GM19455 (cell line): ENCODE data around the gene TEKTIP1.

Experiments
- ATAC-seq: cut with Tn5 transposase; IDR thresholded peaks from one replicate; pipeline ENCODE4 v1.9.1; 2021; ENCODE audit not compliant: unreplicated experiment

Gene TEKTIP1

DNA sequence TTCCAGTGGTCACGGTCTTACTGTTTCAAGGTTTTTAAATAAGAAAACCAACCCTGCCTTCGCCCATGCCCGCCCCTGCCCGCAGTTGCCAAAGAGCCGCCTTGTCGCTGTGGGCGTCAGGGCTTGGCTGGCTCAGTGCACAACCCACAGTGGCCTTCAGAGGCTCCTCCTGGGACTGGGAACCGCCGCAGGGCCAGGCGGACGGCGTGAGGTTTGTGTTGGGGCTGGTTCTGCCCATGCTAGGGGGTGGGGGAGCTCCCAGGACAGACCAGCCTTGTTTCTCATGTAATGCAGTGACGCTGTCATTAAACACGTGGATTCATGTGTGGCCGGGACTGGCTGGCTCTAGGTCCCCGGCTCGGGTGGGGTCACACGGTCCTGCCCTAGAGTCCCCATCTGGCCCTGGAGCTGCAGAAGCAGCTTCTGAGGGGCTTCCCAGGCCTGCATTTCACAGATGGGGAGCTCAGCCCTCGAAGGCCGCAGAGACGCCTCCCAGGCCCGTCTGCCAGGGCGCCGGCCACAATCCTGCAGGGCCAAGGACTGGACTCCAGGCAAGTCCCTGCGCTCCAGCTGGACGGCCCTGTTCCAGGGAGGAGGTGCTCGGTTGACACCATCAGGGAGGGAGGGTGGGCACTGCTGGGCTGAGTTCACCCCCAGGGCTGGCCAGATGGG, 2.4 kb upstream of the TEKTIP1 start:
- ATAC-seq = no peak

DNA sequence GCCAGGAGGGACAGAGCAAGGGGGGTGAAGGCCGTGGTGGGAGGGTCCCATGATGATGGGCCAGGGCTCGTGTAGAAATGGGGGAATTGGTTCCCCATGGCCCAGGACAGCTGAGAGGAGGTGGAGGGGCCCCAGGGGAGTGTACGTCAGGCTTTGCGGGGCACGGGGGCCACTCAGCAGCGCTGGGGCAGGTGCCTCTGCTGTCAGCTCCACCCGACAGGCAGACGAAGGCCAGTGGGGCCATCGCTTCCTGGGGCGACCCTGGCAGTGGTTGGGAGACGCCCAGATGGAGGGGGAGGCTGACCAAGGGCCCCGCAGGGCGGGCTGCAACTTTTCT, 1.9 kb upstream of the TEKTIP1 start:
- no peak for ATAC-seq

DNA sequence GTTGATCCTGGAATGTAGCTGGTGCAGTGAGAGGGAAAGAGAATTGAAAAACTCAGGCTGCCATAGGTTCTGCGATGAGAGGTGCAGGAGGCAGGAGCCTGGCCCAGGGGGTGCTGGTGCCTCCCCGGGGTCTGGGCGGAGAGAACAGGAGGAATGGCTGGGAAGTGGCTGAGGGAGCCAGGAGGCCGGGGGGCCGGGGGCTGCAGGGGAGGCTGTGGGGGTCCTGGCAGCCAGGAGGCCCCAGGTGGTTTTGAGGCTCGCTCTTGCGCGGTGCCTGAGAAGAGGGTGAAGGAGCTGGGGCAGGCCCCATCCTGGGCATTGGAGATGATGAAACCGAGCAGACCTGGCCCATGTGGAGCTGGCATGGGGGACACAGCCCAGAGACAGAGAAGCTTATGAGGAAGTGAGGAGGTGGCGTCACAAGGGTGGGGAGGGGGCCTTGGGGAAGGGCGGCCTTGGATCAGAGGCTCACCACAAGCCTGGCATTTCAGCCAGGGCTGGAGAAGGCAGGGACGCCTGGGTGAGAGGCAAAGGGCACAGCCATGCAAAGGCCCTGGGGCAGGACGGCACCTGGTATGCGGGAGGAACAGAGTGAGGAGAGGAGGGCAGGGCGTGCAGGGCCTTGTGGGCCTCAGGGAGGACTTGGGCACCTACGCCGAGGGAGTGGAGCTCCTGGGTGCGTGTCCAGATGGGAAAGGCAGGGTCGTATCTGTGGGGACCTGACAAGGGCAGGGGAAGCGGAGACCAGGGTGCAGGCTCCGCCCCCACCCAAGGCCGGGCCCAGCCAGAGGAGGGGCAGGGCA, 1.3 kb upstream of the TEKTIP1 start:
- no peak for ATAC-seq

DNA sequence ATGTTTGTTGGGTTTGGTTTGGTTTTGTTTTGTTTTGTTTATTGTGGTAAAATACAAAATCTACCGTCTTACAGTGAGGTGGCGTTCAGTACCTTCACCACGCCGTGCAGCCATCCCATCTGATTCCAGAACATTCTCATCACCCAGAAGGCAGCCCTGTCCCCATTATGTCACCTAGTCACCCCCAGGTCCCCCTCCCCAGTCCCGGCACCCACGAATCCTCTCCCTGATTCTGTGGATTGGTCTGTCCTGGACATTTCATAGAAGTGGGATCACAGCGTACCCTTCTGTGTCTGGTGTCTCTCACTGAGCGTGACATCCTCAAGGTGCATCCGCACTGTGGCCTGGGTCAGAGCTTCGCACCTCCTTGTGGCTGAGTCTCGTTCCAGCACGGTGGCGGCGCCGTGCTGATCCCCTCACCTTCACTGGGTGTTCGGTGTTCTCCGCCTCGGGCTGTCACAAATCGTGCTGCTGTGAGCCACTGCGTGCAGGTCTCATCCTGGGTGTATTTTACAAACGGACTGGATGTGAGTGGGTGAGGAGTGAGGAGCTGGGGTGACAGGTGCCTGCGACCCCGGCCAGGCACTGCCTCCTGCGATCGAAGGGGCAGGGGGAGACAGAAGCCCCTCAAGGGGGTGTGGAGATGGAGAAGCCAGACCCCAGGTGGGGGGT, 580 bp upstream of the TEKTIP1 start:
- no peak for ATAC-seq

DNA sequence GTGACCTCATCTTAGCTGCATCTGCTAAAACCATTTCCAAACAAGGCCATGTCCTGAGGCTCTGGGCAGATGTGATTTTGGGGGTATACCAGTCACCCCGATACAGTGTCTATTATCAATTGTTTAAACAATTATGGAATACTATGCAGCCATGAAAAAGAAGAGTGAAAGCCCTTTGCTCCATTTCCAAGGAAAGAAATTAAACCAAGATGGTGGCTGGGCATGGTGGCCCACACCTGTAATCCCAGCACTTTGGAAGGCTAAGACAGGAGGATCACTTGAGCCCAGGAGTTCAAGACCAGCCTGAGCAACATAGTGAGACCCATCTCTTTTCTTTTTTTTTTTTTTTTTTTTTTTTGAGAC, 763 bp downstream of the TEKTIP1 start:
- no peak for ATAC-seq

DNA sequence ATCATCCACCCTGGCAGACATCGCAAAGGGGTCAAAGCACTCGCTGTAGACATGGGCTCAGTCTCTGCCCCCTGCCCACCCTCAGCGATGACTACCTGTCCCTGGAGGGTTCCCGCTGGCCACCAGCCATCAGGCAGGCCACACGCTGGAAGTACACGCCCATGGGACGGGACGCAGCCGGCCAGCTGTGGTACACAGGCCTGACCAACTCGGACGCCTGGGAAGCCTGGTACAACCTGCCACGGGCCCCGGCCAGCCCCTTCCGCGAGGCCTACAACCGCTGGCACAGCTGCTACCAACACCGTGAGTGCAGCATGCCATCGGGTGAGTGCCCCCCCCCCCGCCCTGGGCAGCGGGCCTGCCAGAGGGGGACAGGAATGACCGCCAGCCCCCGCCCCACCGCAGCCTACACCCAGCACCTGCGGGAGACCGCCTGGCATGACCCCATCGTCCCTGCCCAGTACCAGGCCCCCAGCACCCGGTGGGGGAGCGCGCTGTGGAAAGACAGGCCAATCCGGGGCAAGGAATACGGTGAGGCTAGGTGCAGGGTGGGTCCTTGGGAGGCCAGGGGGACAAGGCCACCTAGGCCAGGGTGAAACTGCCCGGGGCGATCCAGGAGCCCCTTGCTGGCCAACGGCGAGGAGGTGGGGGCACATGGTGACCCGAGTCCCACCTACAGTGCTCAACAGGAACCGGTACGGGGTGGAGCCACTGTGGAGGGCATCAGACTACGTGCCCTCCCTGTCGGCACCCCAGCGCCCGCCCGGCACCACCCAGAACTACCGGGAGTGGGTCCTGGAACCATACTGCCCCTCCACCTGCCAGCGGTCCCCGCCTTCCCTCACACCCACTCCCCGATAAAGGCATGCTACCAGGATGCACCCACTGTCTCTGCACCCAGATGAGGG, 4.4 kb downstream of the TEKTIP1 start:
- ATAC-seq = no peak

DNA sequence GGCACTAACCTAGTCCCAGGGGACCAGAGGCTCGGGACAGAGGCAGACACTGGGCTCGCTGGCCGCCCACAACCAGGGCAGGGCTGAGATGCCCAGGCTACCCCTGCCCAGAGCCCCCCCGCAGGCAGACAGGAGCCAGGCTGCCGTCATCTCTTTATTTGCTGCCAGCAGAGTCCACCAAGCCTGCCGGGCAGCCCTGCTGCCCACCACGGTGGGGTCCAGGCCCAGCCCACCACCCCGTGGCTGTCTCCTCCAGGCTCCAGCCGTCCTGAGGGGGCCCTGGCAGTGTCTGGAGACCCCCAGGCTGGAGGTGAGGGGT, 5.0 kb downstream of the TEKTIP1 start:
- ATAC-seq = no peak

DNA sequence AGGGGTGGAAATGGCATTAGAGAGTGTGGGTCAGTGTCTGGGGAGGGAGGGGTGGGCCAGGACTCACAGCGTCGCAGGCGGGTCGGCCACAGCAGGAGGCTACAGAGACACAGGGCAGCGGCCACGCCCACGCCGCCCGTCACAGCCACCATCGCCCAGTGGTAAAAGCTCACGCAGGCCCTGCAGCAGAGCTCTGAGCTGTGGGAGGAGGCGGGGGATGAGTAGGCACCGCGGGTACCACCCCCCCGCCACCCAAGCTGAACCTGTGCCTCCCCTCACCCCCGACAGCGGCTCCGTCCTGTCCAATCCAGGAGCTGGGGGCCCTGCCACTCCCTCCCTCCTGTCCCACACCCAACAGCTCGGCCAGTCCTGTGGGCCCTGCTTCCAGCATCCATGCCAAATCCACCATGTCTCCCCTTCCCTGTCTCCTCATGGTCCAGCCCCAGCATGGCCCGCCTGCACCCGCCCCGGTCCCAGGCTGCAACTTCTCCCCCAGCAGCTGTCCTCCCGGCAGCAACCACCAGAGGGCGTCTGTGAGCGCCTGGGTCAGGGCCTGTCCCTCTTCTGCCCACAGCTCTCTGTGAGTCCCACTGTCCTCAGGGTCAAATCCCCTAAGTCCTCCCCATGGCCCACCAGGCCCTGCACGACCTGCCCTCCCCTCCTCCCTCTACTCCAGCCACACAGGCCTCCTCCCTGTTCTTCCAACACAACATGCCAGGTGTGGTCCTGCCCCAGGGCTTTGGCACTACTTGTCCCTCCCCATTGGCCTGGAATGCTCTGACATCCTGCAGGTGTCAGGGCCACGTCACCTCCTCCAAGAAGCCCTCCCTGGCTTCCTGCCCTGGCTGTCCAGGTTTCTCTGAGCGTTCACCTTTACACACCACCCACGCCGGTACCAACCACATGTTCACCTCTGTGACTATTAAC, 6.0 kb downstream of the TEKTIP1 start:
- ATAC-seq = no peak

DNA sequence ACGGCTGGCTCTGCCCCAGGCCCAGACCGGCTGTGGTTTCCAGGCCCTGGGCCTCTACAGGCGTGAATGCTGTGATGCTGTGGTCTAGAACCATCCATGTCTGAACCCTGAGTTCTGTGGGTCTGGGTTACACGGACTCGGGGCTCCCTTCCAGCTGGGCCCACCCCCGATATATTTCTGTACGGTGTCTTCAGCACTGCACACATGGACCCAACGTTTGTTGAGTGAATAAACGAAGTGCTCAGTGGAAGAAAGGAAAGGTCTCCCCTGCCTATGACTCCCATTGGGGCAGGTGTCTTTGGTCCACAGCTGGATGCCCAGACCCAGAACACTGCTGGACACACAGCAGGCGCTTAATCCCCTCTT, 6.7 kb downstream of the TEKTIP1 start:
- ATAC-seq = no peak

DNA sequence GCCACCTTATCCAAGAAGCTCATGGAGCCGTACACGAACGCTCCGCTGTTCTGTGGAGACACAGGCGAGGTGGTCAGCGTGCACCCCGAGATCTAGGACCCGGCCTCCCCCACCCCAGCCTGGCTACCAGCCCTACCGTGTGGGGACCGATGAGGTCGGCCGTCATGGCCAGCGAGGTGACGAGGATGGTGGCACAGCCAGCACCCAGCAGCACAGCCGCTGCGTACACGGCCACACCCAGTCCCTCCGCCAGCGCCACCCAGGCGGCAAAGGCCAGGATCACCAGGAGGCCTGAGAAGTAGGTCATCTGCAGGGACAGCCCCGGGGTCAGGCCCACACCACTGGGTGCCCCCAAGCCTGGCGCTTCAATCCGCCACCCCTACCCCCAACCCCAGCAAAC, 7.1 kb downstream of the TEKTIP1 start:
- no peak for ATAC-seq

DNA sequence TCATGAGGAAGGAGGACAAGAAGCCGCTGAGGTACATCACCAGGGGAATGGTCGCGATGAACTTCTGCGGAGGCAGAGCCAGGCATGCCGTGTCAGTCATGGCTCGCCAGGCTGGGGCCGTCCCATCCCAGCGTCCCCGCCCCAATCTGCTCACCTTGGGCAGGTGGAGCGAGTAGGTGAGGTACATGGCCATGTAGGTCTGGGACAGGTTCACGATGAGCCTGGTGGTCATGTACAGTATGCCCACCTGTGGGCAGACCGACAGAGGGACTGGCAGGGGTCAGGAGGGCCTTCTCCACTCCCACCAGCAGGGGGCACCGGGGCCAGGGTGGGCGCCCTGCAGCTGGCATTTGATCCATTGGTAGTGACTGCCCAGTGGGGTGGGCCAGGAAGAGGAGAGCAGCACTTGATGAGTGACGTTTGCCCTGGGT, 8.3 kb downstream of the TEKTIP1 start:
- ATAC-seq = no peak

DNA sequence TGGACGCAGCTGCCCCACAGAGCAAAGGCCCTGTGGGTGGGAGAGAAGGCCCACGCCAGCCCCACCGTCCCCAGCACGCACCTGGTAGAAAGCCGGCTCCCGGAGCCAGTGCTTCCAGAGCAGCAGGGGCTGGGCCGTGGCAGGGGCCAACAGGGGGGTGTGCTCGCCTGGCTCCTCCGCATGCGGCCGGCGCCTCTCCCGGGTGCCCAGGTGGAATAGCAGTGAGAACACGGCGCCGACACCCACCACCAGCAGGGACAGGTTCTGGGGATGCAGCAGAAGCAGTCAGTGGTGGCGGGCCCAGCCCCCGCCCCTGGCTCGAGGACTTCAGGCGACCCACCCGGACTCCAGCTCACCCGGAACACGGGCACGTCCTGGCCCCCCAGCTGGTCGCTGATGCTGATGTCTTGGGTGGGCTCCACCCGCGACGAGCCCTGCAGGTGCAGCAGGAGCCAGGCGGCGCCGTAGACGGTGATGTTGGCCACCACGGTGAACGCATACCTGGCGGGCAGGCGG, 8.9 kb downstream of the TEKTIP1 start:
- ATAC-seq = no peak

DNA sequence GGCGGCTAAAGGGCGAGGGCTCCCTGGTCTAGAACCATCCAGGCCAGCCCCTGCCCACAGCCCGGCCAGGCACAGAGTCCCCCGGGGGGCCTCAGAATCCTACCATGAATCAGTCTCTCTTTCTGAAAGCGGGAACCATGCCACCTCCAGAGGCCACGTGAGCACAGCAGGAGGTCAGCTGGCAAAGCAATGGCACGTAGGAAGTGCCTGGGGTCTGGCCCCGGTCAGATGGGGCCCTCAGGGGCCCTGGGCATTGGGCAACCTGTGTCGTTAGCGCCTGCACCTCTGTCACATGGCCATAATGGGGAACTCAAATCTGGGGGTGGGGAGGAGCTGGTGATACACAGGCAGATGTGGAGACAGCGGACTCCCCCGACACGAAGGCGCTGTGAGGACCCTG, 9.6 kb downstream of the TEKTIP1 start:
- ATAC-seq = no peak

DNA sequence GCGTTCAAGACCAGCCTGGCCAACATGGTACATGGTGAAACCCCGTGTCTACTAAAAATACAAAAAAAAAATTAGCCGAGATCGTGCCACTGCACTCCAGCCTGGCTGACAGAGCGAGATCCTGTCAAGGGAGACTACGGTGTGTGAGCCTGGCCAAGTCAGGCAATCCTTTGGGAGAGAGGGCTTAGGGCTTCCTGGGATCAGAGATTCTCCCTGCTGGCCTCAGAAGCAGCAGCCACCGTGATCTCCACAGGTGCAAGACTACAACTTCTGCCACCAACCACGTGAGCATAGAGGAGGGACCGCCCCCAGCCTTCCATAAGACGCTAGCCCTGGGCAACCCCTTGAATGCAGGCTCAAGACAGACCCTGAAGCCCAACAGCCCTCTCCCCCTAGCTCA, 10.8 kb downstream of the TEKTIP1 start:
- no peak for ATAC-seq

DNA sequence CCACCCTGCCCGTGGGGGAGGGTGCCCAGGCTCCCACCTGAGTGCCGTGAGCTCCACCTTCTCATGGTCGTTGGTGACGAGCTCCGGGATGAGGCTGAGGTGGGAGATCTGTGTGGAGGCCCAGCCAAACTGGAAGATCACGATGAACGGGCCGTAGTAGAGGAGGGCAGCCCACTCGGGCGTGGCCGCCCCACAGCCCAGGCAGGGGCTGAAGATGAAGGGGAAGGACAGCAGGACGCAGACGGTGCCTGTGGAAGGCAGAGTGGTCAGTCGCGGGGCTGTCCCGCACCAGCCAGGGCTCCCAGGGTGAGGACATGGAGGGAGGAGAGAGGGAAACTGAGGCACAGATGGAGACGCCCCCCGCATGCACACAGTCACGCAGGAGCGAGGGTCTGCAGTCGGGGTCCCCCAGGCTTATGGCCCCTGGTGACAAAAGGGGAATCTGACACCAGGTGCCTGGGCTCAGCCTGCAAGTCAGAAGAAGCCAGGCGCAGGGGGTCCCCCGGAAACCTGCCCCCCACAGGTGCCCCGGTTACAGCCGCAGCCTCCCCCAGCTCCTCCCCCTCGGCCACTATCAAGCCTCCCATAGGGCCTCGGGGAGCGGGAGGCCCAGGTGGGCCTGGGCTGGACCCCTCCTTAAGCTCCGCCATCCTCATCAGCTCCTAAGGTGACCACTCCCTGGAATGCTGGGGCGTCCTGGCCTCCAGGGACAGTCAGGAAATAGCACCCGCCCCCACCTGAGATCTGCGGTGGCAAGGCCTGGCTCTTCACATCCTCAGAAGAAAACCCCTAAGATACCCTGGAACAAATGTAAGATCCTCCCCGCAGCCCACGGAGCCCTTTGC, 12.2 kb downstream of the TEKTIP1 start:
- no peak for ATAC-seq

DNA sequence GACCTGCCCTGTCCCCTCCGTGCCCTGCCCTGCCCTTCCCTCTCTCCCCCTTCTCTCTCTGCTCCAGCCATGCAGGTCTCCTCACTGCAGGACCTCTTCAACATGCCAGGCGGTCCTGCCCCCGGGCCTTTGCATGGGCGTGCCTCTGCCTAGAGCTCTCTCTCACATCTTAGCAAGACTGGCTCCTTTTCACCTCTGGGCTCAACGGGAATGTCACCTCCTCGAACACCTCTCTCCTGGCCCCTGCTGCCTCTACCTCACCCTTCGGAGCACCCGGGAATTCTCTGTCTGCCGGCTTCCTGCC, 12.8 kb downstream of the TEKTIP1 start:
- ATAC-seq = no peak

DNA sequence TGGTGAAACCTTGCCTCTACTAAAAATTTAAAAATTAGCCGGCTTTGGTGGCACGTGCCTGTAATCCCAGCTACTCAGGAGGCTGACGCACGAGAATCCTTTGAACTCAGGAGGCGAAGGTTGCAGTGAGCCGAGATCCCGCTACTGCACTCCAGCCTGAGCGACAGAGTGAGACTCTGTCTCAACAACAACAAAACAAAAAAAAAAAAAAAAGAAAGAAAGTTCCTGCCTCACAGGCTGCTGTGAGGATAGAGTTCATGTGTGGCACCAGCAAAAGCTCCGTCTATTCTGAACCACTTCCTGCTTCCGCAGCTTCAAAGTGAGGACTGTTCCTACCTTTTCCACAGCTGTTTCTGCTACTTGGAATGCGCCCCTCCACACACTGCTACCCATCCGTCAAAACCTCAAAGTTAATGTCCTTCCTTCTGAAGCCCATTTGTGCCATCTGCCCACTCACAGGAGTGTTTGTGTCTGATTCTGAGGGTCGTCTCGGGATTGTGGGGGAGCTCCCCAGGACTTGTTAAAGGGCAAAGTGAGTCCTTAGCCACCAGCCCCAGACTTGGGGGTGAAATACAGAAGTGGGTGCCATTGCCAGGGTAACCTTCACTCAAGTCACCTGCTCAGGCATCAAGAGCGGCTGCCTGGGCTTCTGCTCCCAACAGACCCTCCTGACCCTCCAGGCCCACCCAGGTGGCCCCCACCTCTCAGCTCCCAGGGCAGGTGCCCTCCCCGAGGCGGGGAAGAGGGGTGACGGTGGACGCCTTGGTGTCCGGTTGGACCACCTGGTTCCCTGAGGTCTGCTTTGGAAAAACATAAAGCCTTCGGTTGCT, 15.5 kb downstream of the TEKTIP1 start:
- no peak for ATAC-seq

DNA sequence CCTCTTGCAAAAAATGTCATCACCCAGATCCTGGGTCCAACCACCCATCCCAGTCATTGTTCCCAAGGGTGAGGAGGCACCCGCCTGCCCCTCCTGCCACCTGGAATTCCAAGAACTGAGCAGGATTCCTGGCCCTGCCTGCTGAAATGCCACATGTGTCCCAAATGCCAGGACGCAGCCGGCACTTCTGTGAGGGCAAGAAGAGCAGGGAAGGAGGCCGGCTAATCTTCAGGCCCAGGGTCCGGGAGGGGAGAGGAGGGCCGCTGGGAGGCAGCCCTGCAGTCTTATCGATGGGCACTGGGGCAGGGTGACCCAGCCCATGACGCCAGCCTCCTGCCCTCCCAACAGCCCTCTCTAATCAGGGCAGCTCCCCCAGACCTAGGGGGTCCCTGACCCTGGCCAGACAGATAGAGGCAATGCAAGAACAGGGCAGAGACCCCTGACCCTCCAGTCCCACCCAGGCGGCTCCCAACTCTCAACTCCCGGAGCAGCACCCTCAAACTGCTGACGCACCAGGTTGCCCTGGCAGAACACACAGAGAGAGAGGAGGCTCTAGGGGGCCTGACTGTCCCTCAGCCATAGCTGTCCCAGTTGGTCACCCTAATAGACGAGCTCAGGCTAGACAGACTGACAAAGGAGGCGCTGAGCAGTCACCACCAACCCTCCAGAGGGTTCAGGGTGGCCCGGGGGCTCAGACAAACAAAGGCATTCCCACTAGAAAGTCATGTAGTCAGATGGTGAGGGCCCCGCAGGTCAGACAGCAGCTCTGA, 16.9 kb downstream of the TEKTIP1 start:
- no peak for ATAC-seq
